NCI-H526 treated with DMSO at 0.1 percent for 48 hours (cell line): ENCODE measurements around the gene SLC4A8.
A peak's percentile ranks its signal among the peaks of the same experiment; 100 is the strongest.

Experiments used
- DNase-seq: peaks from one replicate; lab custom pipeline; 2025; lab: John Stamatoyannopoulos, UW

Gene SLC4A8

GRCh38 chr12:51424662-51425539 is at the start of gene SLC4A8:
SLC4A8 (plus strand) TSS chr12:51424831; CDS start chr12:51424988, 157 bp downstream.
- peak; percentile 90 for DNase-seq

DNA sequence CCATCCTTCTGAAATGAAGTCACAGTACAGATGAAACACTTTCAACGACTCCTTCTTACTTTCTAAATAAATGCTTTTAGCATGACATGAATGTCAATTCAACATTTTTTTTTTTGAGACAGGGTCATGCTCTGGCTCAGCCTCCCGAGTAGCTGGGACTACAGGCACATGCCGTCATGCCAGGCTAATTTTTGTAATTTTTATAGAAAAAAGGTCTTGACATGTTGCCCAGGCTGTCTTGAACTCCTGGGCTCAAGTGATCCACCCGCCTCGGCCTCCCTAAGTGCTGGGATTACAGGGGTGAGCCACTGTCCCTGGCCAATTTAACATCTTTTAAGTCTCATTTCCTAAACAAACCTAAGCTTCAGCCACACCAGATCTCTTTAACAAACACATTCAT is 49.8 kb upstream of the SLC4A8 start:
- DNase-seq: no peak

- DNase-seq: no peak
These were observed 47.3 kb upstream of the SLC4A8 start for GRCh38 chr12:51377099-51377984.

DNA sequence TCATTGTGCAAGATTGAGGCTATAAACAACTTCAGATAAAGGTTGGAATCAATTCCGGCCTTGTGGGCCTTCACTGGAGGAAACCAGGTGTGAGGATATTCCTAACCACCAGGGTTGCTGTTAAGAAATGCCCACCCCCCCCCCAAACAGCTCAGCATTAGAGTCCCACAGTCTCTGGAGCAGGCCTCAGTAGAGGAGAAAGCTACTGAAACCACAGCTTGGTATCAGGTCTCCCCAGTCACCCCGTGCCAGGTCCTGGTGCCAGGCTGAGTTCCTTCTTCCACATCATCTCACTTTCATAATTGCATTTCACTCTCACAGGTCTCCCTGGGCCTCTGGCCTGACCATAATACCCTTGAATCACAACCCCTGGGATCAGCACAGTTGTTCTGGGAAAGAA is 45.9 kb upstream of the SLC4A8 start:
- DNase-seq: no peak

GRCh38 chr12:51379571-51379970 is 45.1 kb upstream of the SLC4A8 start:
- no peak for DNase-seq

- no peak for DNase-seq
These were observed 43.2 kb upstream of the SLC4A8 start for GRCh38 chr12:51381226-51382079.

DNA sequence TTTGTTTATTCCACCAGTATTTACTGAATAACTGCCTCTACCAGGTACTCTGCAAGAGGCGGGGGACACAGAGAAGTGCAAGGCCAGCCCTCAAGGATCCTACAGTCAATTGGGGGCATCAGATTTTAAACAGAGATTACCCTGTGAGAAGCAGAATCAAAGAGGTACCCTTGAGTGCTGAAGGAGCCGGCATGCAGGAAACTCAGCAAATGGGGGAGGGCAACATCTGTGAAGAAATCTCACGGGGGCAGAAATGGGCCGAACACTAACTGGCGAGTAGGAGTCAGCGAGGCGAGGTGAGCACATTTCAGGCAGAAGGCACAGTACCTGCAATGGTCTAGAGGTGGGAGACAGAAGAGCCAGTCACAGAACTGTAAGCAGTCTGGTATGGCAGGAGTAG is 42.5 kb upstream of the SLC4A8 start:
- DNase-seq: no peak

GRCh38 chr12:51383269-51383905 is 41.2 kb upstream of the SLC4A8 start:
- DNase-seq: no peak

DNA sequence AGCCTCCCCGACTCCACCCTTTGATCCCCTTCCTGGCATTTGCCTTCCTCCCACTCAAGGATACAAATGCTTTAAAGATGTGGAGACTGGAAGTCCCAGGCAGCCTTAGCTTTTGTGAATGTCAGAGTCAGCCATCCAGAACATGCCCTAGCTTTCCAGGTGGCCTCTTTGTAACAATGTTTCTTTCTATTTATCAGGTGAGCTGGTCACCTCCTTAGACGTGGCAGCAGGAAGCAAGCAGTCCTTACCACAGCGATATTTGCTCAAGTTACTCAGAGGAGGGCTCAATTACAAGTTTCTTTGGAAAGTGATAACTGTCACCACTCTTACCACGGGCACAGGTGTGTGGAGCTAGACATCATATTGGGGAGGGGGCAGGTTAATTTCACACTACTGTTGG is 38.3 kb upstream of the SLC4A8 start:
- peak; percentile 8 for DNase-seq

GRCh38 chr12:51388069-51388799 is 36.4 kb upstream of the SLC4A8 start:
- DNase-seq: no peak

DNA sequence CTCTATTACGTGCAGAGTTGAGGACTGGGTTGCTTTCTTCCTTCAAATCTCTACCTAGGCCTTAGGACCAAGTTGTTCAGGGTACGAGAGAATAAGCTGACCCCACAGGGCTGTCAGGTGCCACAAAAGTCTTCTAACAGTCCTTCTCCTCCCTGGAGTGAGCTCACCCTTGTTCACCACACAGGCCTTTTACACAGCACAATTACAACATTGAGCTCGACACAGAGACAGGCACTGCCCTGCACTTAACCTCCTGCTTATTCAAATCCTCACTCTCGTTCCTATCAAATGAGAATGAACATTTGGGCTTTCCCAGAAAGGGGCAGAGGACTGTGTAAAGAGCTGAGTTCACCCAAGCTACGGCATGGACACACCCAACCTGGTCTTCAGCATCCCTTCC is 35.8 kb upstream of the SLC4A8 start:
- no peak for DNase-seq

GRCh38 chr12:51389302-51389999 is 35.2 kb upstream of the SLC4A8 start:
- DNase-seq: no peak

DNA sequence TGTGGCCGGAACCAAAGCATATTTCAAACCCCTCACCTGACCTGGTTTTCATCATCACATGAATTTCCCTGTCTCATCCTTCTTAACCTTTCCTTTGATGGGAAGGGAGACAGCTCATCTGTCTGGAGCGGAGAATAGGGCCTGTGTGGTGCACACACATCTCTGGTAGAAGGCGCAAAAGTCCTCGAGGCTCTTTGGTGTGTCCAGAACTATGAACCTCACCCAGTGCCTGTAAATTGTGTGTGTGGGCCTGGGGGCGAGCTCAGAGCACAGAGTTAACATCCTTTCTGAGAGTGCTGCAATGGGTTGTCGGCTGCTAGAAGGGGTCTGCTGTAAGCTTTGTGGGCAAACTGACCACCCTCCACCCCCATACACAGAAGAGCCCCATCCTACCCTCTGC is 34.2 kb upstream of the SLC4A8 start:
- DNase-seq: no peak

DNA sequence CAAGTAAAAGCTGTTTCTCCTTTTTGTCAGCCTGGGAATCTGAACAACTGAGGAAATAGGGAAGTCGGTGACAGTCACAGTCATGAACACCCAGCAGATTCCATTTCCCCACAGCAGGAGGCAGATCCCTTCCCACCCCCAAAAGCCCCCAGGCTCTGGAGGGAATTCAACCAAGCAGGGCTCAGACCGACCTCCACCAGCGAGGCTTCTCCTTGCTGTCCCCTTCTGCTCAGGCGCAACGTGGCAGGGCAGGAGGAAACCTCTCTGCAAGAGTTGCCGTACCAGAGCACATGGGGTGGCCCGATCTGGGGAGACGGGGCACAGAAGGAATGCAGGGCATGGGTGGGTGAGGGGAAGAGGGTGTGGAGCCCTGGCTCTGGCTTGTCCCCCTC is 33.7 kb upstream of the SLC4A8 start:
- DNase-seq: no peak

DNA sequence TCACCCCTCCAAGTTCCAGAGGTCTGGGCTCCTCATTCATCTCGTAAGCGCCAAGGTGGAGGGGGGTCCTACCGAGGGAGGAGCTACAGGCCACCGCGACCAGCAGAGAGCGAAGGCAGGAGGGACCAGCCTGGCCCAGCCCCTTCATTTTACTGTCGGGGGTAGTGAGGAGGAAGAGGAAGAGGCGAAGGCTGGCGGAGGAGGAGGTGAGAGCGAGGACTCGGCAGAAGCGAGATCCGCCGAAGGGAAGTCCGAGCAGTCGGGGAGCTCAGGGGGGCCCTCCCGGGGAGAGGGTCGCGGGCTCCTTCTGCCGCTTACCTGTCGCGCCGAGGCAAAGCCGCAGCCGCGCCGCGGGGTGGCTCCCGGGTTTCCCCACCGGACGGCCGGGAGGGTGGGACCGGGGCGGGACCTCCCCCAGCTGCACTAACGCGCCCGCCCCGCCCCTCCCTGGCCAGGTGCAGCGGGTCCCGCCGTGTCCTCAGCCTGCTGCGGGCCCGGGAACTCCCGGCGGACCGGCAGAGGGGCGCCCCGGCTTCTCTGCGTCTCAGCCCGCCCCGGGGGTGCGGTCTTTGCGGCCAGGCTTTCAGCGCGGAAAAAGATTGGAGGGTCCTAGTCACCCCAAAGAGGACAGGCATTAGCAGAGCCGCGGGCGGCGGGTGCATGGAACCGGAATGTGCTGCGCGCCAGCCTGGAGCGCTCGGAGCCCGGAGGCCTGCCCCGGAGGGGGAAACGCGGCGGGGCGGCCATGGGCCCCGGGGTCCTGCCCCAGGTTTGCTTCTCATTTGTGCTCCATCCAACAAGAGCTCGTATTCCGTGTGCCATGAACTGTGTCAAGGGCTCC is 33.1 kb upstream of the SLC4A8 start, which contains the start of gene GALNT6:
Gene GALNT6, minus strand, starts transcription at position 124 of the 841 bp plus-strand sequence. CDS start 11,625 bp downstream, outside the sequence.
- peak; percentile 58 for DNase-seq

DNA sequence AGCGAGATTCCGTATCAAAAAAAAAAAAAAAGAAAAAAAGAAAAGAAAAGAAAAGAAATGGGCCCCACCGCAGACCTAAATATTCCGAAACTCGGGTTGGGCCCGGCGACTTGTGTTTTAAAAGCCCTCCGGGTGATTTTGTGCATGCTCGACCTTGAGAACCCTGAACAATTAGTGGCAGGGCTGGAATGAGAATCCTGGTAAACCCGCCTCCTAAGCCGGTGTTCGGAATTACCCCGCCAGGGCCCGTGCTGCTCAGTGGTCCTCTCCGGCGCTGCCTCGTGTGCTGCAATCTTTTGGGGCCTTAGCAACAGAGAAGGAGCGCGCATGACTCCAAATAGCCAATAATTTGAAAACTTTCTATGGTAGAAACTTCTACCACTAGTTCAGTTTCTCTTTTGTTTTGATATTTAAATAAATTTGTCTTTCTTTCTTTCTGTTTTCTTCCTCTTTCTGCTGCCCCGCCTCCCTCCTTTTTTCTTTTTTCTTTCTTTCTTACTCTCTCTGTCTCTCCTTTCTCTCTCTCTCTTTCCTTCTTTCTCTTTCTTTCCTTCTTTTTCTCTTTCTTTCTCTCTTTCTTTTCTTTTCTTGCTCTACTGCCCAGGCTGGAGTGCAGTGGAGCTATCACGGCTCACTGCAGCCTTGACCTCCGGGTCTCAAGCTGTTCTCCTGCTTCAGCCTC is 31.9 kb upstream of the SLC4A8 start:
- no peak for DNase-seq

GRCh38 chr12:51393676-51394545 is 30.7 kb upstream of the SLC4A8 start:
- DNase-seq: no peak
